Hepatocyte (in vitro differentiated cells): ENCODE data around the gene PRKCZ.

Experiments used
- CTCF ChIP-seq: fragments of 200-600 bp; sonication (generic); IDR thresholded peaks from 2 replicates; pipeline ENCODE4 v1.5.1; 2016; ENCODE audit warnings: antibody characterized with exemption, mild to moderate bottlenecking; ENCODE audit not compliant: poor library complexity
- EZH2 ChIP-seq: fragments of 200-600 bp; sonication (generic); IDR thresholded peaks from 2 replicates; pipeline ENCODE4 v1.6.1; 2016; ENCODE audit warnings: antibody characterized with exemption, mild to moderate bottlenecking, borderline replicate concordance
- EZH2phosphoT487 ChIP-seq: fragments of 200-600 bp; sonication (generic); IDR thresholded peaks from one replicate; pipeline ENCODE4 v1.6.1; 2018; ENCODE audit warnings: antibody characterized with exemption, mild to moderate bottlenecking, low read depth, moderate library complexity; ENCODE audit not compliant: unreplicated experiment, severe bottlenecking

- TF ChIP-seq EZH2phosphoT487, result no peak
- no peak for TF ChIP-seq CTCF
- TF ChIP-seq EZH2, result no peak
Observed at GRCh38 chr1:2208309-2209239, 158.4 kb downstream of the PRKCZ start.
